Femur (tissue), 1 donor: ENCODE measurements around the gene TAS2R14.

Experiments used
- DNase-seq: peaks from one replicate; pipeline ENCODE4 v3.0.0-alpha.2; 2017

TAS2R14 gene

DNA sequence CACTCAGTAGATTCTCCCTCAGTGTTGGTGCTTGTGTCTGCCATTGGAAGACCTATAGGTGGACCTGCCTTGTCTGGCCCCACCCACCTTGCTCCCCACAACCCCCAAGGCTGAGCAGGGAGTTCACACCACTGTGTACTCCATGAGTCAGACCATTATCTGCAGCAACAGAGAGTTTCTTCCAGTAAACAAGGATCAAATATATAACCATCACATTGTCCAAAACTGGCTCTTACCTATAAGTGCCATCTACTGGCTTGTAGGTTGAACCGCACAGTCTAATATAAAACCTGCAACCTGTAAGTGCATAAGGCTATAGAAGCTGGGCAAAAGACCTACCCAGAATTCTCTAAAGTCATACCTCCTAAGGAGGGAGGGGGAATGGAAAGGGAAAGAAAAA is 37.6 kb downstream of the TAS2R14 start:
- no peak for DNase-seq

DNA sequence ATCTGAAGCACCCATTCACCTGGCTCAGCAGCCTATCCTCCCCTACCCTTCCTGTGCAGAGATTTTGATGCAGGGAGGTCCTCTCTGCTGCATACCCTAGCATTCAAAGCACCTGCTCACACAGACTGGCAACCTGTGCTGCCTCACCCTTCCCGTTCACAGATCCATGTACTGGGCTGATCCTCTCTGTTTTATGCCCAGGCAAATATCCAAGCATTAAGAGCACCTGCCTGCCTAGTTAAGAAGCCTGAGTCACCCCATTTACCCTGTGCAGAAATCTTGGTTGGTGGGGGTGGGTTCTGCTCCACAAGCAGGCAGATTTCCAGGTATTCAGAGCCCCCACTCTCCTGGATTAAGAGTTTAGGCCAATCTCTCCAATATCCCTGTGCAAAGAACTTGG is 38.1 kb downstream of the TAS2R14 start:
- no peak for DNase-seq

DNA sequence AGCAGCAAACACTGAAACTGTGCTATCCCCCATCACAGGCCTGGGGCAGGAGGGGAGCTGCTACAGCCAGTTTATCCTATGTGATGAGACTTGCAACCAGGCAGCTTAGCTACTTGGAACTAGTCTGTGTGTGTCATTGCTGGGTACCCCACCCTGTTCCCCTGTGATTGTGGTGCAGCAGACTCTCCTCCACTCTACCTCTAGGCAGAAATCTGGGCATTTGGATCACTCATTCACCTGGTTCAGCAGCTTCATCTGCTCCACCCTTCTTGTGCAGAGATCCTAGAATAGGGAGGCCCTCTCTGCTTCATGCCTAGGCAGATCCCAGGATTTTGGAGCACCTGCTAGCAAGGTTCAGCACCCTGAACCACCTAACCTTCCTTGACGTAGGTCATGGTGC is 38.5 kb downstream of the TAS2R14 start:
- DNase-seq, result no peak

DNA sequence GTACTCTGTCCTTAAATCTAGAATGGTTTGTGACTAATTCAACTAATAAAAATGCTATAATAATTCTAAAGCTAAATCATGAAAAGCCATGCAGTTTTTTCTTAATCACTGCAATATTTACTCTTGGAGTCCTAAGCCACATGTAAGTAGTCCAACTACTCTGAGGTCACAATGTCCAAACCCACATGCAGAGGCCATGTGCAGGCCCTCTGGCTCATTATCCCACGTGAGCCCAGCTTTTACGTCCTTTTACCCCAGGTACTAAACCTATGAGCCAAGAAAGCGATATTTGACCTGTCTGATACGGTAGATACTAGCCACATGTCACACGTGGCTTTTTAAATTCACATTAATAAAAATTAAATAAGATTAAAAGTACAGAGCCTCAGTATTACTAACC is 42.2 kb downstream of the TAS2R14 start:
- DNase-seq, result no peak

DNA sequence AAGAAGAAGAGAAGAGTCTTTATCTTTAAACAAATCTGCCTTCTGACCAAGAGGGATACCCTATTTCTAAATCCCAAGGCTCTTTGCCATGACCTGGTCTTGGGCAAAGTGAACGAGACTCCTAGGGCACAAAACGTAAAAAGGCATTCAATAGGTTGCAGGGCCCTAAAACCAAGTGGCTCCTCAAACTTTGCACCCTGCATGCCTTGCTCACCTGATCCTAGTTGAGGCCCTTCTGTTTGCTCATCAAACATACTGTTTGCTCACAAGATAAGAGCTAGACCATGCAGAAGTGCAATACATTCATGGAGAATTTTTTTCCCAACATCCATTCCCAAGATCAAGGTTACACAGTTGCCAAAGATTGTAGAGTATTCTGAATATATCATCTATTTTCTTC is 47.1 kb downstream of the TAS2R14 start:
- DNase-seq, result no peak

DNA sequence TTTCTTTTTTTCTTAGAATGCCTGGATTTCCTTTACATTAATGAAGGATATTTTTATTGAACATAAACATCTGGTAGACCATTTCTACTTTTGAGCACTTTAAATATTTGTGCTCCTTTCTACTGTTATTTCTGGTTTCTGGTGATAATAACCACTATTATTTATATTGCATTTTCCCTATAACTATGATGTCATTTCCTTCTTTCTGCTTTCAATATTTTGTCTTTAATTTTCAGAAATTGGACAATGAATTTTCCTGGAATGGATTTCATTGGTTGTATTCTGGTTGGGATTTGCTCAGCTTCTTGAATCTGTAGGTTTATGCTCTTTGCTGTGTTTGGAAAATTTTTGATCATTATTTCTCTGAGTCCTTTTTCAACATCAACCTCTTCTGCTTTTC is 49.8 kb downstream of the TAS2R14 start:
- DNase-seq, result no peak
